IMR-90 (cell line): ENCODE results near the gene GRM4. TPM values are rescaled to one million over a fixed set of nuclear protein-coding genes. Genes with fewer than 3 reads are reported as not detected.

Experiments
- ATAC-seq: fragments of 200-7000 bp; cut with Tn5 transposase; 2 replicates; pipeline ENCODE4 v1.9.1; 2020; ENCODE audit warnings: low read depth, mild to moderate bottlenecking, moderate library complexity
- BruUV-seq: library from RNA; stranded (reverse); fragments of 400-500 nt; replicated peaks from 2 replicates; lab custom pipeline; 2021; lab: Mats Ljungman, UMichigan
- CTCF ChIA-PET: fragments of 300-600 bp; formaldehyde crosslinking; extraction: SDS; loops from one replicate; lab custom pipeline; 2021; ENCODE audit warnings: antibody characterized with exemption; lab: Yijun Ruan, JAX
- POLR2A ChIA-PET: fragments of 300-600 bp; sonication (Branson Sonifier 250); formaldehyde crosslinking; loops from one replicate; lab custom pipeline; 2022; ENCODE audit warnings: antibody characterized with exemption; ENCODE audit not compliant: unreplicated experiment; lab: Charles Lee
- DNase-seq: peaks from one replicate; pipeline ENCODE4 v3.0.0; 2013
- H2AFZ ChIP-seq: replicated peaks from 2 replicates; pipeline ENCODE3; 2013; ENCODE audit warnings: low read length, mild to moderate bottlenecking; ENCODE audit not compliant: poor library complexity
- H2AK5ac ChIP-seq: 2 replicates; pipeline ENCODE4 v1.6.1; 2013; ENCODE audit warnings: low read depth, low read length, inconsistent platforms
- H2AK9ac ChIP-seq: replicated peaks from 2 replicates; pipeline ENCODE3; 2013; ENCODE audit warnings: mild to moderate bottlenecking, low read depth, low read length, moderate library complexity; ENCODE audit not compliant: poor library complexity
- H2BK120ac ChIP-seq: 2 replicates; pipeline ENCODE4 v1.6.1; 2013; ENCODE audit warnings: low read depth, low read length, inconsistent platforms
- H2BK15ac ChIP-seq: 3 replicates; pipeline ENCODE4 v1.6.1; 2013; ENCODE audit warnings: low read depth, low read length, inconsistent platforms
- H2BK20ac ChIP-seq: 2 replicates; pipeline ENCODE4 v1.6.1; 2013; ENCODE audit warnings: low read depth, mild to moderate bottlenecking, inconsistent platforms, low read length, moderate library complexity
- H2BK5ac ChIP-seq: 2 replicates; pipeline ENCODE4 v1.6.1; 2013; ENCODE audit warnings: mild to moderate bottlenecking, low read depth, low read length, inconsistent platforms; ENCODE audit not compliant: poor library complexity, severe bottlenecking
- H3K14ac ChIP-seq: replicated peaks from 2 replicates; pipeline ENCODE4 v1.6.1; 2013; ENCODE audit warnings: low read depth, low read length, inconsistent platforms
- H3K18ac ChIP-seq: 2 replicates; pipeline ENCODE4 v1.6.1; 2013; ENCODE audit warnings: low read depth, low read length, control low read depth
- H3K23ac ChIP-seq: 2 replicates; pipeline ENCODE4 v1.6.1; 2013; ENCODE audit warnings: low read depth, low read length, inconsistent platforms
- H3K27ac ChIP-seq: 2 replicates; pipeline ENCODE4 v1.5.1; 2013; ENCODE audit warnings: mild to moderate bottlenecking, control low read depth, low read length; ENCODE audit not compliant: insufficient read depth
- H3K27me3 ChIP-seq: 2 replicates; pipeline ENCODE4 v1.6.1; 2013; ENCODE audit warnings: low read length; ENCODE audit not compliant: control insufficient read depth, insufficient read depth
- H3K36me3 ChIP-seq: 2 replicates; pipeline ENCODE4 v1.6.1; 2013; ENCODE audit warnings: low read length, mixed read lengths; ENCODE audit not compliant: control insufficient read depth, insufficient read depth
- H3K4ac ChIP-seq: 2 replicates; pipeline ENCODE4 v1.6.1; 2013; ENCODE audit warnings: low read depth, low read length, inconsistent platforms
- H3K4me1 ChIP-seq: 2 replicates; pipeline ENCODE4 v1.6.1; 2013; ENCODE audit warnings: low read length, mixed read lengths; ENCODE audit not compliant: control insufficient read depth, insufficient read depth
- H3K4me2 ChIP-seq: 2 replicates; pipeline ENCODE4 v1.6.1; 2013; ENCODE audit warnings: low read depth, mild to moderate bottlenecking, control low read depth, low read length, moderate library complexity
- H3K4me3 ChIP-seq: 2 replicates; pipeline ENCODE4 v1.5.1; 2013; ENCODE audit warnings: low read depth, mild to moderate bottlenecking, control low read depth, low read length, moderate library complexity; ENCODE audit not compliant: insufficient read depth
- H3K56ac ChIP-seq: 2 replicates; pipeline ENCODE4 v1.6.1; 2013; ENCODE audit warnings: low read length, inconsistent platforms; ENCODE audit not compliant: insufficient read depth; ENCODE audit errors: extremely low read depth
- H3K79me1 ChIP-seq, 2 experiments: 2 replicates each; pipeline ENCODE4 v1.6.1; 2013; ENCODE audit warnings: low read length in 2 of 2, inconsistent platforms in 1 of 2, low read depth in 1 of 2
- H3K9ac ChIP-seq: 2 replicates; pipeline ENCODE4 v1.6.1; 2013; ENCODE audit warnings: low read depth, low read length, control low read depth
- H3K9me1 ChIP-seq: 2 replicates; pipeline ENCODE4 v1.6.1; 2013; ENCODE audit warnings: low read length, inconsistent platforms; ENCODE audit not compliant: insufficient read depth
- H3K9me3 ChIP-seq: 2 replicates; pipeline ENCODE4 v1.6.1; 2013; ENCODE audit warnings: low read length; ENCODE audit not compliant: control insufficient read depth, insufficient read depth
- H4K20me1 ChIP-seq: 2 replicates; pipeline ENCODE4 v1.6.1; 2013; ENCODE audit warnings: low read length, inconsistent platforms; ENCODE audit not compliant: insufficient read depth
- H4K5ac ChIP-seq: 2 replicates; pipeline ENCODE4 v1.6.1; 2013; ENCODE audit warnings: mild to moderate bottlenecking, low read depth, low read length, control low read depth
- H4K8ac ChIP-seq, 2 experiments: 2 replicates each; pipeline ENCODE4 v1.6.1; 2013; ENCODE audit warnings: low read depth in 2 of 2, low read length in 2 of 2, control low read depth in 1 of 2, inconsistent platforms in 1 of 2
- H4K91ac ChIP-seq: 2 replicates; pipeline ENCODE4 v1.6.1; 2013; ENCODE audit warnings: low read depth, low read length, inconsistent platforms; ENCODE audit not compliant: insufficient read depth
- BHLHE40 ChIP-seq: fragments of 150-350 bp; IDR thresholded peaks from 2 replicates; pipeline ENCODE4 v1.6.1; 2016; ENCODE audit warnings: mild to moderate bottlenecking, low read depth, low read length
- CEBPB ChIP-seq: IDR thresholded peaks from 2 replicates; pipeline ENCODE4 v1.6.1; 2012; ENCODE audit warnings: low read depth, low read length, improper control_type of control experiment
- MAZ ChIP-seq: IDR thresholded peaks from 2 replicates; pipeline ENCODE4 v1.6.1; 2012; ENCODE audit warnings: low read depth, mild to moderate bottlenecking, low read length, improper control_type of control experiment, moderate library complexity, borderline replicate concordance
- RAD21 ChIP-seq: IDR thresholded peaks from 2 replicates; pipeline ENCODE4 v1.6.1; 2012; ENCODE audit warnings: low read length, improper control_type of control experiment
- RCOR1 ChIP-seq: IDR thresholded peaks from 2 replicates; pipeline ENCODE4 v1.6.1; 2012; ENCODE audit warnings: mild to moderate bottlenecking, low read length, improper control_type of control experiment; ENCODE audit not compliant: insufficient replicate concordance
- WGBS, 2 experiments: methylation state at CpG; one replicate each; pipeline versions ENCODE4 v1.1.5 to v1.1.7; 2013; ENCODE audit warnings: missing lambda C conversion rate in 2 of 2; ENCODE audit not compliant: insufficient read length in 1 of 2; ENCODE audit errors: extremely low coverage in 2 of 2; 5-methylcytosine and 5-hydroxymethylcytosine counted together
- dilution Hi-C: fragments of 300-500 bp; cut with HindIII; formaldehyde crosslinking; loops from one replicate; pipeline ENCODE4 v1.14.3; 2018; ENCODE audit warnings: low sequenced_read_pairs; ENCODE audit not compliant: unreplicated experiment
- in situ Hi-C: fragments of 300-500 bp; cut with MboI; formaldehyde crosslinking; loops from 3 replicates; pipeline ENCODE4 v1.14.3; 2019; ENCODE audit warnings: low sequenced_read_pairs, inconsistent platforms, mixed read lengths
- intact Hi-C: fragments of 100-400 bp; cut with micrococcal nuclease; formaldehyde crosslinking; loops from 2 replicates; pipeline ENCODE4 v1.10.0; 2022
- polyA plus RNA-seq, 3 experiments: library from polyadenylated mRNA; depleted of rRNA; stranded (reverse); fragments of >200 nt; gene quantifications; 2 replicates each; pipeline ENCODE4 v1.2.3, GENCODE V29; 2012; ENCODE audit warnings: low replicate concordance in 1 of 3
- total RNA-seq: library from RNA; depleted of rRNA; stranded (reverse); fragments of >200 nt; gene quantifications from 2 replicates; pipeline ENCODE4 v1.2.3, GENCODE V29; 2012
- TF ChIP-seq, protein P1 (sequence below): fragments of 150-350 bp; IDR thresholded peaks from 2 replicates; pipeline ENCODE4 v1.6.1; 2017; ENCODE audit warnings: mild to moderate bottlenecking, antibody characterized with exemption, low read length, low read depth
- TF ChIP-seq, protein P2 (sequence below): conservative IDR thresholded peaks from 2 replicates; pipeline ENCODE4 v1.5.1; 2012; ENCODE audit warnings: mild to moderate bottlenecking, low read depth, low read length, improper control_type of control experiment
- TF ChIP-seq, protein P3 (sequence below): fragments of 150-350 bp; IDR thresholded peaks from 2 replicates; pipeline ENCODE4 v1.6.1; 2016; ENCODE audit warnings: low read depth, mild to moderate bottlenecking, low read length, moderate library complexity, borderline replicate concordance

The GRM4 gene
- total and polyA plus RNA-seq, 2 of the 4 experiments (the other 2 are of a cell fraction) = 0.02 TPM; not detected in 1

DNA sequence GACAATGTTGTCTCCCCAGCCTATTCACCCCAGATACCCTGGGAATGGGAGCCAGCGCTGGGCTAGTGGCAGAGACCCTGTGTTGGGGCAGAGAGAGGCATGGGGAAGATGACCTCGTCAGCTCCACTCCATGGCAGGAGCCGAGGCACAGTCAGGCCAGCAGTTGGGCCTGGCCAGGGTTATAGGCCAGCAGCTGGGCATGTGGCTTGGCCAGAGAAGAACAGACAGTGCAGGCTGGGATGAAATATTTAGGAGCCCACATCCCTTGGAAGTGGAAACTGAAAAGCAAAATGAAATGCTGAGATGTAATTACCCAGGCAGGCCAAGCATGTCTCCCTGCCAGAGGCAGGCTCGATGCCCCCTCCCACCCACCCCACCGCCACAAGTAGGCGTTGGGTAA, 70.0 kb downstream of the GRM4 start:
- dilution Hi-C loops = no loop called here
- Histone ChIP-seq H3K36me3 (no peaks in the 10 kb centered on the region), H3K14ac (no peak overlapping the region), H4K5ac (no peak overlapping the region), H2AK5ac (no peak overlapping the region), H3K4me3 (no peak overlapping the region), H3K18ac (no peak overlapping the region), H2BK20ac (no peak overlapping the region), H3K4me2 (no peak overlapping the region), H2BK15ac (no peak overlapping the region), H2BK120ac (no peak overlapping the region), H3K4me1 (no peaks in the 10 kb centered on the region), H4K8ac (no peak overlapping the region), H3K27ac (no peak overlapping the region), H3K23ac (no peak overlapping the region), H3K79me1 (no peaks in the 10 kb centered on the region), H3K9me3 (no peaks in the 10 kb centered on the region), H4K20me1 (no peaks in the 10 kb centered on the region), H3K9ac (no peak overlapping the region), H3K56ac (no peak overlapping the region), H3K9me1 (peaks cover 10% of the 10 kb centered on the region), H3K27me3 (peaks cover 34% of the 10 kb centered on the region; the same call in 1 of the 2 replicates), H2BK5ac (no peak overlapping the region), H2AK9ac (no peak overlapping the region), H3K4ac (no peak overlapping the region), H2AFZ (no peak overlapping the region), H4K91ac (no peak overlapping the region)
- 67% methylated on average over 1 of the region's 6 CpGs; no CpG with 5 or more reads in 1 of the 2 experiments for WGBS, 2 experiments
- TF ChIP-seq BHLHE40 (no peak), CEBPB (no peak), RAD21 (no peak), MAZ (no peak), RCOR1 (no peak)
- TF ChIP-seq, protein P1, sequence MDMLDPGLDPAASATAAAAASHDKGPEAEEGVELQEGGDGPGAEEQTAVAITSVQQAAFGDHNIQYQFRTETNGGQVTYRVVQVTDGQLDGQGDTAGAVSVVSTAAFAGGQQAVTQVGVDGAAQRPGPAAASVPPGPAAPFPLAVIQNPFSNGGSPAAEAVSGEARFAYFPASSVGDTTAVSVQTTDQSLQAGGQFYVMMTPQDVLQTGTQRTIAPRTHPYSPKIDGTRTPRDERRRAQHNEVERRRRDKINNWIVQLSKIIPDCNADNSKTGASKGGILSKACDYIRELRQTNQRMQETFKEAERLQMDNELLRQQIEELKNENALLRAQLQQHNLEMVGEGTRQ = no peak
- TF ChIP-seq, protein P2, sequence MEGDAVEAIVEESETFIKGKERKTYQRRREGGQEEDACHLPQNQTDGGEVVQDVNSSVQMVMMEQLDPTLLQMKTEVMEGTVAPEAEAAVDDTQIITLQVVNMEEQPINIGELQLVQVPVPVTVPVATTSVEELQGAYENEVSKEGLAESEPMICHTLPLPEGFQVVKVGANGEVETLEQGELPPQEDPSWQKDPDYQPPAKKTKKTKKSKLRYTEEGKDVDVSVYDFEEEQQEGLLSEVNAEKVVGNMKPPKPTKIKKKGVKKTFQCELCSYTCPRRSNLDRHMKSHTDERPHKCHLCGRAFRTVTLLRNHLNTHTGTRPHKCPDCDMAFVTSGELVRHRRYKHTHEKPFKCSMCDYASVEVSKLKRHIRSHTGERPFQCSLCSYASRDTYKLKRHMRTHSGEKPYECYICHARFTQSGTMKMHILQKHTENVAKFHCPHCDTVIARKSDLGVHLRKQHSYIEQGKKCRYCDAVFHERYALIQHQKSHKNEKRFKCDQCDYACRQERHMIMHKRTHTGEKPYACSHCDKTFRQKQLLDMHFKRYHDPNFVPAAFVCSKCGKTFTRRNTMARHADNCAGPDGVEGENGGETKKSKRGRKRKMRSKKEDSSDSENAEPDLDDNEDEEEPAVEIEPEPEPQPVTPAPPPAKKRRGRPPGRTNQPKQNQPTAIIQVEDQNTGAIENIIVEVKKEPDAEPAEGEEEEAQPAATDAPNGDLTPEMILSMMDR = no peak
- TF ChIP-seq, protein P3, sequence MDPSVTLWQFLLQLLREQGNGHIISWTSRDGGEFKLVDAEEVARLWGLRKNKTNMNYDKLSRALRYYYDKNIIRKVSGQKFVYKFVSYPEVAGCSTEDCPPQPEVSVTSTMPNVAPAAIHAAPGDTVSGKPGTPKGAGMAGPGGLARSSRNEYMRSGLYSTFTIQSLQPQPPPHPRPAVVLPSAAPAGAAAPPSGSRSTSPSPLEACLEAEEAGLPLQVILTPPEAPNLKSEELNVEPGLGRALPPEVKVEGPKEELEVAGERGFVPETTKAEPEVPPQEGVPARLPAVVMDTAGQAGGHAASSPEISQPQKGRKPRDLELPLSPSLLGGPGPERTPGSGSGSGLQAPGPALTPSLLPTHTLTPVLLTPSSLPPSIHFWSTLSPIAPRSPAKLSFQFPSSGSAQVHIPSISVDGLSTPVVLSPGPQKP = no peak
- ChIA-PET POLR2A (no interaction called here), CTCF (no interaction called here)
- no peak for ATAC-seq
- no TSS peak for BruUV-seq
- intact Hi-C loops = no loop called here
- no peak for DNase-seq
- in situ Hi-C loops = no loop called here
